ENCODE measurements around the gene KCP.
A peak's percentile ranks its signal among the peaks of the same experiment; 100 is the strongest.

Gene KCP

GRCh38 chr7:128869944-128870285, 40.6 kb downstream of the KCP start:
- peaks cover 22% of the 10 kb centered on the region for H3K27me3 Mint-ChIP-seq (ENCODE audit: low read depth, poor library complexity)
- no peak overlapping the region for H3K27ac Mint-ChIP-seq
- peak overlapping the region; percentile 76 for H3K4me3 Mint-ChIP-seq
- H3K4me1 Mint-ChIP-seq: peaks cover 70% of the 10 kb centered on the region
- H3K36me3 Mint-ChIP-seq (ENCODE audit: low read depth): peaks cover 10% of the 10 kb centered on the region
- H3K9me3 Mint-ChIP-seq: no peaks in the 10 kb centered on the region
- TF ChIP-seq CTCF (IDR thresholded peaks at IDR 0.05): no peak
- peak; percentile 55 for DNase-seq

DNA sequence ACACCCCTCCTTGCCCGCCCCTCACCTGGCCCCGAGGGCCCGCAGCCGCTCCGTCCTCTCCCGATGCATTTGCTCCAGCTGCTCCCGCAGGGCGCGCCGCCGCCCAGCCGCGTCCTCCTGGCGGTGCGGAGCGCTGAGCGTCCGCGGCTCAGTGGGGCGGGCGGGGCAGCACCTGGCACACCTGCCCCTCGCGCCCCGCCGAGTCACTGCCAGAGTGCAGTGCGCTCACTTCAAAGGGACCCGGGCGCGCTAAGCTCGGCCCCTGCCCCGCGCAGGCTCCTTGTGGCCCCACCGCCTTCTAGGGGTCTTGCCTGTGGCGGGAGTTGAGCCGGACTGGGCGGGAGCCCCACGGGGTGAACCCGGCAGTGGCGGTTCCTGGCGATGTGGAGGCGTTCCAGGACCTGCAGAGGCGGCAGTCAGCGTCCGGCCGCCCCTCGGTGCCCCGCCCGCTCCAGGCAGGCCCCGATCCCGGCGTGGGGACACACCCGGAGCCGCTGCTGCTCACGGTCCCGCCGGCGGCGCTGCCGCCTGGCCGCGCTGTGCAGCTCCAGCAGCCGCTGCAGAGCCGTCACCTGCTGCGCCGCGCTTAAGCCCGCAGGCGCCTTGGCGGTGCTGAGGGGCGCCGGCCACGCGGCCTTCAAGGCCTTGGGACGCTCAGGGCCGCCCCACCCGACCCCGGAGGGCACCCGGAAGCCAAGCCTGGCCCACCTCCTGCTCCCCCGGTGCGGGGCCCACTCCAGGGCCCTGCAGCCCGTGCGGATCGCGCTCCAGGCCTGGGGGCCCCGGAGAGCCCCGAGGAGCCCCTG, 41.2 kb downstream of the KCP start:
- H3K4me1 Mint-ChIP-seq: peaks cover 69% of the 10 kb centered on the region
- H3K9me3 Mint-ChIP-seq: no peaks in the 10 kb centered on the region
- TF ChIP-seq CTCF (IDR thresholded peaks at IDR 0.05): no peak
- peaks cover 22% of the 10 kb centered on the region for H3K27me3 Mint-ChIP-seq (ENCODE audit: low read depth, poor library complexity)
- no peak overlapping the region for H3K27ac Mint-ChIP-seq
- peak; percentile 72 for DNase-seq
- peaks cover 15% of the 10 kb centered on the region for H3K36me3 Mint-ChIP-seq (ENCODE audit: low read depth)
- peak overlapping the region; percentile 74 for H3K4me3 Mint-ChIP-seq

- no peak for DNase-seq
- H3K36me3 Mint-ChIP-seq (ENCODE audit: low read depth): peaks cover 15% of the 10 kb centered on the region
- TF ChIP-seq CTCF (IDR thresholded peaks at IDR 0.05): no peak
- H3K4me3 Mint-ChIP-seq: peak overlapping the region; percentile 74
- H3K9me3 Mint-ChIP-seq: no peaks in the 10 kb centered on the region
- H3K4me1 Mint-ChIP-seq: peaks cover 74% of the 10 kb centered on the region
- H3K27ac Mint-ChIP-seq: no peak overlapping the region
- H3K27me3 Mint-ChIP-seq (ENCODE audit: low read depth, poor library complexity): peaks cover 22% of the 10 kb centered on the region
Observed at GRCh38 chr7:128868624-128869137, 41.8 kb downstream of the KCP start.

DNA sequence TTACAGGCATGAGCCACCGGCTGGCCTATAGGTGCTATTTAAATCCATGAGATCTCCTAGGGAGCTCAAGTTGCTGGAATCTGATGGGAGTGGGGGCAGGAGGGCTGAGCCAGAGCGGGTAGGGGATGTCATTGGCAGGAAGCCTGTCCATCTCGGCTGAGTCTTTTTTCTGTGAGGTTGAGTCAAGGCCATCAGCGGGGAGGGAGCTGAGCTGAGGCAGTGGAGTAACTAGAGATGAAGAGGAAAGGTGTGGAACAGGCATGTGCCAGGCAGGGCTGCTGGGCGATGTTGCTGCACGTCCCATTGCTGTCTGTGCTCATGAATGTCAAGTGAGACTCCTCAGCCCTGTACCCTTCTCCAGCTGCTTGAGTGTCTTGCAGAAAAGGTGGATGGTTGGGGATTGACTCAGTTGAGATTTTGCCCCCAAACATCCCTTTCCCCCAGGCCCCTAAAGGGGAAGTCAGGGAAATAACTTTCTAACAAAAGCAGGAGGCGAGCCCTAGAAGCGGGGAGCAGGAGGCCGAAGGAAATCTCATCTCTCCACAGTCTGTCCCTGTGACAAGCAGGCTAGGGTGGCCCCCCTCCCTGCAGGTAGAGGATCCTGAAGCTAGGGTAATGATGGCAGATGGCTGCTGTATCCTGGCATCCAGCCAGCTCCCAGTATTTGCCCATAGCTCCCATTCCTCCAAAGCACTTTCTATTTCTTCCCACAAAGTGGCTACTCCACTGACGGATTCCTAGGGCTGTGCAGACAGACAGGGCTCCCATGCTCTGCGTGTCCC, 42.5 kb downstream of the KCP start:
- Mint-ChIP-seq H3K36me3 (ENCODE audit: low read depth) (peaks cover 15% of the 10 kb centered on the region), H3K4me1 (peaks cover 70% of the 10 kb centered on the region), H3K4me3 (peak overlapping the region; percentile 74), H3K9me3 (no peaks in the 10 kb centered on the region), H3K27ac (no peak overlapping the region), H3K27me3 (ENCODE audit: low read depth, poor library complexity) (peaks cover 22% of the 10 kb centered on the region)
- no peak for TF ChIP-seq CTCF (IDR thresholded peaks at IDR 0.05)
- DNase-seq: no peak

- peaks cover 73% of the 10 kb centered on the region for H3K4me1 Mint-ChIP-seq
- no peak overlapping the region for H3K27ac Mint-ChIP-seq
- peaks cover 26% of the 10 kb centered on the region for H3K27me3 Mint-ChIP-seq (ENCODE audit: low read depth, poor library complexity)
- DNase-seq: no peak
- peaks cover 15% of the 10 kb centered on the region for H3K36me3 Mint-ChIP-seq (ENCODE audit: low read depth)
- TF ChIP-seq CTCF (IDR thresholded peaks at IDR 0.05): no peak
- peak overlapping the region; percentile 9 for H3K4me3 Mint-ChIP-seq
- H3K9me3 Mint-ChIP-seq: no peaks in the 10 kb centered on the region
Observed at GRCh38 chr7:128867241-128867640, 43.3 kb downstream of the KCP start.
